Activated CD4-positive, CD25-positive, alpha-beta regulatory T cell (primary cell): ENCODE data around the gene RXRA.
"Not testable (repeated sequence)": the region's sequence is repeated elsewhere in the genome, so short reads cannot be mapped to it uniquely, and the experiment has no call there.

Experiments
- DNase-seq, 4 experiments: peaks; one replicate each; lab custom pipeline; 2025; lab: John Stamatoyannopoulos, UW

Gene RXRA

GRCh38 chr9:134308639-134309220 is 17.5 kb upstream of the RXRA start:
- not testable (repeated sequence) for DNase-seq

- no peak for DNase-seq
These were observed 12.8 kb upstream of the RXRA start for GRCh38 chr9:134313470-134313869.

GRCh38 chr9:134314039-134314949 is 12.0 kb upstream of the RXRA start:
- DNase-seq, result no peak

GRCh38 chr9:134314950-134315715 is 11.1 kb upstream of the RXRA start:
- DNase-seq, result no peak

GRCh38 chr9:134315716-134316448 is 10.4 kb upstream of the RXRA start:
- no peak for DNase-seq

GRCh38 chr9:134316449-134317160 is 9.7 kb upstream of the RXRA start:
- DNase-seq, result no peak

GRCh38 chr9:134317400-134317789 is 8.9 kb upstream of the RXRA start:
- no peak for DNase-seq

- DNase-seq, result no peak
These were observed 8.4 kb upstream of the RXRA start for GRCh38 chr9:134317790-134318414.

- no peak for DNase-seq
These were observed 7.8 kb upstream of the RXRA start for GRCh38 chr9:134318481-134318891.

- no peak for DNase-seq
These were observed 7.3 kb upstream of the RXRA start for GRCh38 chr9:134318941-134319305.

- DNase-seq, result no peak
These were observed 6.7 kb upstream of the RXRA start for GRCh38 chr9:134319306-134320125.

- DNase-seq, result no peak
These were observed 6.0 kb upstream of the RXRA start for GRCh38 chr9:134320126-134320867.

- no peak for DNase-seq
These were observed 5.3 kb upstream of the RXRA start for GRCh38 chr9:134320868-134321471.

- DNase-seq, result no peak
These were observed 4.7 kb upstream of the RXRA start for GRCh38 chr9:134321531-134321930.

GRCh38 chr9:134321946-134322741 is 4.1 kb upstream of the RXRA start:
- DNase-seq, result no peak

- no peak for DNase-seq
These were observed 3.4 kb upstream of the RXRA start for GRCh38 chr9:134322781-134323241.

- no peak for DNase-seq
These were observed 2.4 kb upstream of the RXRA start for GRCh38 chr9:134323741-134324358.
